DOHH2 (cell line): ENCODE measurements around the gene CLTCL1.
"Not testable (repeated sequence)": the region's sequence is repeated elsewhere in the genome, so short reads cannot be mapped to it uniquely, and the experiment has no call there.

ENCODE experiments used
- H3F3A ChIP-seq: fragments of 200-600 bp; sonication (generic), shearing (Covaris generic); 2 replicates; pipeline ENCODE4 v1.6.0; 2016; ENCODE audit warnings: antibody characterized with exemption, mild to moderate bottlenecking; ENCODE audit not compliant: control insufficient read depth, insufficient read depth
- H3K27ac ChIP-seq: fragments of 200-600 bp; sonication (generic); 2 replicates; pipeline ENCODE4 v1.5.1; 2014; ENCODE audit warnings: low read depth, mild to moderate bottlenecking, low read length, moderate library complexity
- H3K27me3 ChIP-seq: fragments of 200-600 bp; sonication (generic); 2 replicates; pipeline ENCODE4 v1.6.1; 2014; ENCODE audit warnings: mild to moderate bottlenecking, low read length, mixed read lengths; ENCODE audit not compliant: control insufficient read depth
- H3K36me3 ChIP-seq: fragments of 200-600 bp; sonication (generic); 2 replicates; pipeline ENCODE4 v1.6.1; 2014; ENCODE audit warnings: mild to moderate bottlenecking, low read length, moderate library complexity, mixed read lengths; ENCODE audit not compliant: control insufficient read depth
- H3K4me1 ChIP-seq: fragments of 200-600 bp; sonication (generic); 2 replicates; pipeline ENCODE4 v1.6.1; 2014; ENCODE audit warnings: mild to moderate bottlenecking, low read length, mixed read lengths; ENCODE audit not compliant: control insufficient read depth
- H3K4me2 ChIP-seq: fragments of 200-600 bp; sonication (generic); 2 replicates; pipeline ENCODE4 v1.6.0; 2014; ENCODE audit warnings: mild to moderate bottlenecking, low read length, moderate library complexity
- H3K4me3 ChIP-seq: fragments of 200-600 bp; sonication (generic); 2 replicates; pipeline ENCODE4 v1.5.1; 2014; ENCODE audit warnings: mild to moderate bottlenecking, low read length, mixed read lengths
- H3K79me2 ChIP-seq: fragments of 200-600 bp; sonication (generic); 2 replicates; pipeline ENCODE4 v1.6.1; 2014; ENCODE audit warnings: mild to moderate bottlenecking, low read length, mixed read lengths; ENCODE audit not compliant: control insufficient read depth
- H3K9me2 ChIP-seq: fragments of 200-600 bp; sonication (generic); replicated peaks from 2 replicates; pipeline ENCODE4 v1.6.1; 2014; ENCODE audit warnings: mild to moderate bottlenecking, low read length, mixed read lengths; ENCODE audit not compliant: control insufficient read depth
- H3K9me3 ChIP-seq: fragments of 200-600 bp; sonication (generic); 2 replicates; pipeline ENCODE4 v1.6.1; 2014; ENCODE audit warnings: antibody characterized with exemption, low read length, mixed read lengths; ENCODE audit not compliant: control insufficient read depth, insufficient read depth
- H4K20me1 ChIP-seq: fragments of 200-600 bp; sonication (generic); 2 replicates; pipeline ENCODE4 v1.6.0; 2014; ENCODE audit warnings: low read depth, mild to moderate bottlenecking, antibody characterized with exemption, low read length, moderate library complexity; ENCODE audit not compliant: control insufficient read depth, insufficient read depth
- EZH2phosphoT487 ChIP-seq: fragments of 200-600 bp; sonication (generic); IDR thresholded peaks from 2 replicates; pipeline ENCODE4 v1.6.1; 2017; ENCODE audit warnings: borderline replicate concordance, mild to moderate bottlenecking, antibody characterized with exemption, low read length, moderate library complexity, mixed read lengths
- TF ChIP-seq, protein P1 (sequence below): fragments of 200-600 bp; sonication (generic); IDR thresholded peaks from one replicate; pipeline ENCODE4 v1.5.1; 2014; ENCODE audit warnings: antibody characterized with exemption, mild to moderate bottlenecking, low read depth, low read length; ENCODE audit not compliant: poor library complexity, severe bottlenecking

Gene CLTCL1

DNA sequence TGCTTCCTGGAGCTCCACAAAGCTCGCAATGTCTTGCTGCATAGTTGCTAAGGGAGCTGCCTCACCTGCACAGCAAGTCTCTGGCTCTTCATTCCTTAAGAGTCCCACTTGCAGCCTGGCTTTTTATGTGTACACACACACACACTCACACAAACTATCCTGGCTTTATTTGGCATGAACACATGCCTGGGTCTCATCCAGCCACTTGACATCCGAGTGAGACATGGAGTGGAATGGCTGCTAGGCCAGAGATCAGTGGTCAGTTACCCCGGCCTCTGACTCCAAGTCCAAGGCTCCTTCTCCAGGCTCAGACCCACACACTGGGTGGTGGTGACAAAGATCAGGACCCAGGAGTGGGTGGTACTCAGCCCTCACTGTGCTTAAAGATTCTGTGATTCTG is 37.9 kb upstream of the CLTCL1 start:
- Histone ChIP-seq H3K4me3 (no peak overlapping the region), H3F3A (0 out of 2 replicates have a peak, but pooled peaks cover 3% of the 10 kb centered on the region), H3K79me2 (no peaks in the 10 kb centered on the region), H3K27me3 (no peaks in the 10 kb centered on the region), H3K27ac (no peak overlapping the region), H3K36me3 (peaks cover 43% of the 10 kb centered on the region), H3K4me2 (no peak overlapping the region), H3K4me1 (no peaks in the 10 kb centered on the region), H4K20me1 (no peaks in the 10 kb centered on the region), H3K9me3 (no peaks in the 10 kb centered on the region), H3K9me2 (no peaks in the 10 kb centered on the region)
- no peak for TF ChIP-seq EZH2phosphoT487
- TF ChIP-seq, protein P1, sequence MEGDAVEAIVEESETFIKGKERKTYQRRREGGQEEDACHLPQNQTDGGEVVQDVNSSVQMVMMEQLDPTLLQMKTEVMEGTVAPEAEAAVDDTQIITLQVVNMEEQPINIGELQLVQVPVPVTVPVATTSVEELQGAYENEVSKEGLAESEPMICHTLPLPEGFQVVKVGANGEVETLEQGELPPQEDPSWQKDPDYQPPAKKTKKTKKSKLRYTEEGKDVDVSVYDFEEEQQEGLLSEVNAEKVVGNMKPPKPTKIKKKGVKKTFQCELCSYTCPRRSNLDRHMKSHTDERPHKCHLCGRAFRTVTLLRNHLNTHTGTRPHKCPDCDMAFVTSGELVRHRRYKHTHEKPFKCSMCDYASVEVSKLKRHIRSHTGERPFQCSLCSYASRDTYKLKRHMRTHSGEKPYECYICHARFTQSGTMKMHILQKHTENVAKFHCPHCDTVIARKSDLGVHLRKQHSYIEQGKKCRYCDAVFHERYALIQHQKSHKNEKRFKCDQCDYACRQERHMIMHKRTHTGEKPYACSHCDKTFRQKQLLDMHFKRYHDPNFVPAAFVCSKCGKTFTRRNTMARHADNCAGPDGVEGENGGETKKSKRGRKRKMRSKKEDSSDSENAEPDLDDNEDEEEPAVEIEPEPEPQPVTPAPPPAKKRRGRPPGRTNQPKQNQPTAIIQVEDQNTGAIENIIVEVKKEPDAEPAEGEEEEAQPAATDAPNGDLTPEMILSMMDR, result no peak

DNA sequence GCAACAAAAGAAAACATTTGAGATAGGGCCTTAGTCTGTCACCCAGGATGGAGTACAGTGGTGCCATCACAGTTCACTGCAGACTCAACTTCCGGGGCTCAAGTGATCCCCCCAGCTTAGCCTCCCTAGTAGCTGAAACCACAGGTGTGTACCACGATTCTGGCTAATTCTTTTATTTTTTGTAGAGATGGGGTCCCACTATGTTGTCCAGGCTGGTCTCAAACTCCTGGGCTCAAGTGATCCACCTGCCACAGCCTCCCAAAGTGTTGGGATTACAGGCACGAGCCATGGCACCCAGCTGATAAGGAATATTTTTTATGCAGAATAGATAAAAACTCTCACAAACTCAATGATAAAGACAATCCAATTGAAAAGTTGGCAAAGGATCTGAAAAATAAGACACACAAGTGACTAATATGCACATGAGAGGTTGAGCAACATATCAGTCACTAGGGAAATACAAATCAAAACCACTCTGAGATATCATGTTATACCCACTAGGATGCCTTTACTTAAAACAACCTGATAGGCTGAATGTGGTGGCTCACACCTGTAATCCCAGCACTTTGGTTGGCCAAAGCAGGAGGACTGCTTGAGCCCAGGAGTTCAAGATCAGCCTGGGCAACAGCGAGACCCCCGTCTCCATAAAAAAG is 33.9 kb upstream of the CLTCL1 start:
- H4K20me1 ChIP-seq, result no peaks in the 10 kb centered on the region
- no peaks in the 10 kb centered on the region for H3F3A ChIP-seq
- no peaks in the 10 kb centered on the region for H3K9me3 ChIP-seq
- no peaks in the 10 kb centered on the region for H3K4me1 ChIP-seq
- peaks cover 12% of the 10 kb centered on the region for H3K36me3 ChIP-seq
- no peak overlapping the region for H3K4me2 ChIP-seq
- H3K4me3 ChIP-seq, result no peak overlapping the region
- H3K79me2 ChIP-seq, result no peaks in the 10 kb centered on the region
- H3K27ac ChIP-seq, result no peak overlapping the region
- no peaks in the 10 kb centered on the region for H3K27me3 ChIP-seq
- TF ChIP-seq, protein P1, result no peak
- TF ChIP-seq EZH2phosphoT487, result no peak
- H3K9me2 ChIP-seq, result no peaks in the 10 kb centered on the region

DNA sequence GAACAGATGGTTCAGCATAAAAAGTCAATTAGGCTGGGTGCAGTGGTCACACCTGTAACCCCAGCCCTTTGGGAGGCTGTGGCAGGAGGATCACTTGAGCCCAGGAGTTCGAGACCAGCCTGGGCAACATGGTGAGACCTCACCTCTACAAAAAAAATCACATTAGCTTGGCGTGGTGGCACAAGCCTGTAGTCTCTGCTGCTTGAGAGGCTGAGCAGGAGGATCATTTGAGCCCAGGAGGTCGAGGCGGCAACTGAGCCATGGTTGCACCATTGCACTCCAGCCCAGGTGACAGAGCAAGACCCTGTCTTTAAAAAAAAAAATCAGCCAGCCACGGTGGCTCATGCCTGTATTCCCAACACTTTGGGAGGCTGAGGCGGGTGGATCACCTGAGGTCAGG is 31.9 kb upstream of the CLTCL1 start:
- H3K4me1 ChIP-seq, H3K79me2 ChIP-seq, H4K20me1 ChIP-seq, H3K4me3 ChIP-seq, H3K9me2 ChIP-seq, H3K27me3 ChIP-seq, H3K9me3 ChIP-seq, H3K4me2 ChIP-seq, H3K36me3 ChIP-seq, H3K27ac ChIP-seq, H3F3A ChIP-seq: not testable (repeated sequence)

DNA sequence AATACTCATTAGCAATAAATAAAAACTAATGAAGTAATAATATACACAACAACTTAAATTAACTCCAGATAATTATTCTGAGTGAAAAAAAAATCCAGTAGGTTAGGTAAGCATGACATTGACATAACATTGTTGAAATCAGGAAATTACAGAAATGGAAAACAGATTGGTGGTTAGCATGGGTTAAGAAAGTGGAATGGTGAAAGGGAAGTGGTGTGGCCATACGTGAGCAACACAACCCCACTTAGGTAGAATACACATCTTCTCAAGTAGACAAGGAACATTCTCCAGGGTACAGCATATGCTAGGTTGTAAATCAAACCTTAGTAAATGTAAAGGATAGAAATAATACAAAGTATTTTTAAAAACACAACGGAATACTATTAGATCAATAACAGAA is 30.2 kb upstream of the CLTCL1 start:
- H3K27me3 ChIP-seq, result no peaks in the 10 kb centered on the region
- no peaks in the 10 kb centered on the region for H3K4me1 ChIP-seq
- no peak overlapping the region for H3K27ac ChIP-seq
- H3K4me3 ChIP-seq, result no peak overlapping the region
- TF ChIP-seq EZH2phosphoT487, result no peak
- TF ChIP-seq, protein P1, result no peak
- H3K79me2 ChIP-seq, result no peaks in the 10 kb centered on the region
- no peaks in the 10 kb centered on the region for H3K36me3 ChIP-seq
- no peaks in the 10 kb centered on the region for H3F3A ChIP-seq
- no peaks in the 10 kb centered on the region for H3K9me2 ChIP-seq
- H3K4me2 ChIP-seq, result no peak overlapping the region
- no peaks in the 10 kb centered on the region for H4K20me1 ChIP-seq
- peaks cover 5% of the 10 kb centered on the region; the same call in 1 of the 2 replicates for H3K9me3 ChIP-seq

DNA sequence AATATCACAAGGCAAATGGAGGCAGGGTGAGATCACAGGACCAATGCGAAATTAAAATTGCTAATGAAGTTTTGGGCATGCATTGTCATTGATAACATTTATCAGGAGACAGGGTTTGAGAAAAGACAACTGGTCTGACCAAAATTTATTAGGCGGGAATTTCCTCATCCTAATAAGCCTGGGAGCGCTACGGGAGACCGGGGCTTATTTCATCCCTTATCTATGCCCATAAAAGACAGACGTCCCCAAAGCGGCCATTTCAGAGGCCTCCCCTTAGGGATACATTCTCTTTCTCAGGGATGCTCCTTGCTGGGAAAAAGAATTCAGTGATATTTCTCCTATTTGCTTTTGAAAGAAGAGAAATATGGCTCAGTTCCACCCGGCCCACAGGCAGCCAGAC is 28.6 kb upstream of the CLTCL1 start:
- not testable (repeated sequence) for H3K4me2 ChIP-seq, H3K36me3 ChIP-seq, H3K9me2 ChIP-seq, H3K9me3 ChIP-seq, H3K27me3 ChIP-seq, H3K4me1 ChIP-seq, H3K27ac ChIP-seq, H3F3A ChIP-seq, H3K4me3 ChIP-seq, H4K20me1 ChIP-seq, H3K79me2 ChIP-seq
